ENCODE measurements around the gene CAMKMT.

The CAMKMT gene

GRCh38 chr2:44542520-44542919, 180.8 kb downstream of the CAMKMT start:
- TF ChIP-seq CEBPB (IDR thresholded peaks at IDR 0.05) (no peak), FOXM1 (IDR thresholded peaks at IDR 0.05; ENCODE audit: borderline replicate concordance, low read depth) (no peak), CREB1 (IDR thresholded peaks at IDR 0.05; ENCODE audit: low read depth) (no peak)

DNA sequence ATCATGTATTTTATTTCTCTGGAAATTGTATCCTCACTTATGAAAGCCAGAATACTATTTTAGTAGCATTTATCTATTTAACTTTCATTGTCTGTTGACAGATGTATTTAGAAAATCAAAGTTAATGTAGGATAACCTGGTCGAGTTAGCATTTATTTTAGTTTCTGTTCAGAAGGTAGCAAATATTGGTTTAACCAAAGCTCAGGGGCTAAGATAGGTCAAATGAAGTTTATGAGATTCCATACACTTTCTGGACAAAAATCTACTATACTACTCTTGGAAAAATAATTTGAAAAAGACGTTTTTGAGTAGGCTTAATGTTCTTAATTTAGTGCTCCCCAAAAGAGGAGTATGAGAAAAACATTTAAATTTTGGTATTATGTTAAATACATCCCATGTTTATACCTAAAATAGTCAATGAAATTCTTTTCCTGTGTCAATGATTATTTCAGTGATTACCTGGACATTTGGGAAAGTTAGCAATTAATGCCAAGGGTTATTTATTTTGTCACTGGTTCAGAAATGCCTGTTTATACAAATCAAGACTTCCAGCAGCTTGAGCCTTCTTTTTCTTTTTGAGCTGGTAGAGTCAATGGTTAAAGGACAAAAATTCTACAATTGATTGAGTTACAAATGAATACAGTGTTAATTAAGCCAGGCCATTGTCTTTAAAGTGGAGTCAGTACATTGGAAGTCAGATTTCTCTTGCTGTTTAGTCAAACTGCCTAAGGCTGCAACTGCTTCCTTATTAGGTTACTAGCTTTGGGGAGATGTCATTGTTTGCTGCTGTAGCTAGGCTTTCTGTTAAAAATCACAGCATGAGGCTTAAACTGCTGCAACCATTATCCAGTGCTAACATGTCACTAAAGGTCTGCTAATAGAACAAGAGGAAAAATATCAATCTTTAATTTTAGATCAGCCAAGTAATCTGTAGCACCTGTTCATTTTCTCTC, 182.3 kb downstream of the CAMKMT start:
- no peak for TF ChIP-seq TCF12 (IDR thresholded peaks at IDR 0.05; ENCODE audit: low read depth)
- TF ChIP-seq CREB1 (IDR thresholded peaks at IDR 0.05; ENCODE audit: low read depth), result no peak
- TF ChIP-seq TAF1 (IDR thresholded peaks at IDR 0.05; ENCODE audit: low read depth), result no peak
- TF ChIP-seq REST (IDR thresholded peaks at IDR 0.05; ENCODE audit: low read depth), result no peak
- TF ChIP-seq TEAD4 (IDR thresholded peaks at IDR 0.05), result no peak
- TF ChIP-seq ZBTB7A (IDR thresholded peaks at IDR 0.05; ENCODE audit: low read depth), result no peak
- TF ChIP-seq YY1 (IDR thresholded peaks at IDR 0.05; ENCODE audit: low read depth), result no peak
- TF ChIP-seq RAD21 (IDR thresholded peaks at IDR 0.05; ENCODE audit: low read depth), result no peak
- no peak for TF ChIP-seq EP300 (IDR thresholded peaks at IDR 0.05; ENCODE audit: borderline replicate concordance)
- TF ChIP-seq CEBPB (IDR thresholded peaks at IDR 0.05), result no peak
- TF ChIP-seq, protein P1, sequence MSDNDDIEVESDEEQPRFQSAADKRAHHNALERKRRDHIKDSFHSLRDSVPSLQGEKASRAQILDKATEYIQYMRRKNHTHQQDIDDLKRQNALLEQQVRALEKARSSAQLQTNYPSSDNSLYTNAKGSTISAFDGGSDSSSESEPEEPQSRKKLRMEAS (IDR thresholded peaks at IDR 0.05), result no peak
- TF ChIP-seq NFIC (IDR thresholded peaks at IDR 0.05), result no peak
- TF ChIP-seq, protein P2, sequence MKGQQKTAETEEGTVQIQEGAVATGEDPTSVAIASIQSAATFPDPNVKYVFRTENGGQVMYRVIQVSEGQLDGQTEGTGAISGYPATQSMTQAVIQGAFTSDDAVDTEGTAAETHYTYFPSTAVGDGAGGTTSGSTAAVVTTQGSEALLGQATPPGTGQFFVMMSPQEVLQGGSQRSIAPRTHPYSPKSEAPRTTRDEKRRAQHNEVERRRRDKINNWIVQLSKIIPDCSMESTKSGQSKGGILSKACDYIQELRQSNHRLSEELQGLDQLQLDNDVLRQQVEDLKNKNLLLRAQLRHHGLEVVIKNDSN (IDR thresholded peaks at IDR 0.05), result no peak
- TF ChIP-seq FOXM1 (IDR thresholded peaks at IDR 0.05; ENCODE audit: borderline replicate concordance, low read depth), result no peak

DNA sequence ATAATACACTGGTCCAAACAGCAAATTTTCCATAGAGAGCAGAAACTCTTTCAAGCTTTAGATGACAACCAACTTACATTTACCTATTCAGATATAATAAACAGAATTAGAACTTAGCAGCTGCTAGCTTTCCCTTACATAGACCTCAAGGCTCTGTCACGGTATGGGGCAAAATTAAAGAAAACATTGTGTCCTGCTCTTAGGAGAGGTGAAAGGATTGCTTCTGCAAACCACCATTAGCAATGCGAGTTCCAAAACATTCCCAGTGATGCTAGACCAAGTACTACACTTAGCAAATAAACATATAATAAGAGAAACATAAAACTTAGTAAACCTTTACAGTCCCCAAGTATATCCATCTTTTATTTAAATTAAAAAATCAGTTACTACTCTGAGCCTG, 183.3 kb downstream of the CAMKMT start:
- TF ChIP-seq EGR1 (IDR thresholded peaks at IDR 0.05), result no peak
- TF ChIP-seq CEBPB (IDR thresholded peaks at IDR 0.05), result no peak
- no peak for TF ChIP-seq NFIC (IDR thresholded peaks at IDR 0.05)
- TF ChIP-seq EP300 (IDR thresholded peaks at IDR 0.05; ENCODE audit: borderline replicate concordance), result no peak
- TF ChIP-seq FOXM1 (IDR thresholded peaks at IDR 0.05; ENCODE audit: borderline replicate concordance, low read depth), result no peak
- no peak for TF ChIP-seq CREB1 (IDR thresholded peaks at IDR 0.05; ENCODE audit: low read depth)
- no peak for TF ChIP-seq TCF12 (IDR thresholded peaks at IDR 0.05; ENCODE audit: low read depth)
- no peak for TF ChIP-seq TAF1 (IDR thresholded peaks at IDR 0.05; ENCODE audit: low read depth)
- no peak for TF ChIP-seq REST (IDR thresholded peaks at IDR 0.05; ENCODE audit: low read depth)
- TF ChIP-seq TEAD4 (IDR thresholded peaks at IDR 0.05), result no peak
- no peak for TF ChIP-seq YY1 (IDR thresholded peaks at IDR 0.05; ENCODE audit: low read depth)
- no peak for TF ChIP-seq RAD21 (IDR thresholded peaks at IDR 0.05; ENCODE audit: low read depth)
- TF ChIP-seq, protein P1 (IDR thresholded peaks at IDR 0.05), result no peak
- TF ChIP-seq, protein P2 (IDR thresholded peaks at IDR 0.05), result no peak
- no peak for TF ChIP-seq ZBTB7A (IDR thresholded peaks at IDR 0.05; ENCODE audit: low read depth)

GRCh38 chr2:44546459-44547127, 184.8 kb downstream of the CAMKMT start:
- TF ChIP-seq EGR1 (IDR thresholded peaks at IDR 0.05), result no peak
- TF ChIP-seq TEAD4 (IDR thresholded peaks at IDR 0.05), result no peak
- TF ChIP-seq NFIC (IDR thresholded peaks at IDR 0.05), result no peak
- no peak for TF ChIP-seq REST (IDR thresholded peaks at IDR 0.05; ENCODE audit: low read depth)
- no peak for TF ChIP-seq CEBPB (IDR thresholded peaks at IDR 0.05)
- TF ChIP-seq EP300 (IDR thresholded peaks at IDR 0.05; ENCODE audit: borderline replicate concordance), result no peak
- TF ChIP-seq YY1 (IDR thresholded peaks at IDR 0.05; ENCODE audit: low read depth), result no peak
- TF ChIP-seq, protein P2 (IDR thresholded peaks at IDR 0.05), result no peak
- no peak for TF ChIP-seq TAF1 (IDR thresholded peaks at IDR 0.05; ENCODE audit: low read depth)
